Kidney (tissue), 14 donors: Measurements from ENCODE around the gene BOK. TPM values are rescaled to one million over a fixed set of nuclear protein-coding genes. Genes with fewer than 3 reads are reported as not detected.
A peak's percentile ranks its signal among the peaks of the same experiment; 100 is the strongest.

ENCODE experiments used
- DNase-seq, 5 donors: peaks; one replicate each; pipeline ENCODE4 v3.0.0-alpha.2; 2013 to 2020
- FAIRE-seq: peaks from 2 replicates; lab custom pipeline; 2012; peaks lifted over from hg19 to GRCh38; lab: Jason Lieb, UNC
- H3K27ac ChIP-seq, 2 donors: one replicate each; pipeline ENCODE4 v1.7.0; 2013; ENCODE audit warnings: low read depth in 2 of 2, low read length in 2 of 2, inconsistent platforms in 1 of 2
- H3K27me3 ChIP-seq: one replicate; pipeline ENCODE4 v1.7.1; 2013; ENCODE audit warnings: low read length, inconsistent platforms; ENCODE audit not compliant: control insufficient read depth, insufficient read depth
- H3K36me3 ChIP-seq, 3 donors: one replicate each; pipeline versions ENCODE4 v1.7.0 to v1.7.1; 2013; ENCODE audit warnings: low read length in 3 of 3, control low read depth in 1 of 3, inconsistent platforms in 1 of 3; ENCODE audit not compliant: insufficient read depth in 3 of 3, control insufficient read depth in 2 of 3
- H3K4me1 ChIP-seq, 3 donors: one replicate each; pipeline versions ENCODE4 v1.7.0 to v1.7.1; 2013; ENCODE audit warnings: low read length in 3 of 3, inconsistent platforms in 1 of 3, low read depth in 1 of 3; ENCODE audit not compliant: control insufficient read depth in 2 of 3, insufficient read depth in 2 of 3
- H3K4me3 ChIP-seq, 3 donors: one replicate each; pipeline versions ENCODE4 v1.7.0 to v1.8.1; 2013; ENCODE audit warnings: low read length in 3 of 3, control low read depth in 1 of 3, inconsistent platforms in 1 of 3
- H3K9ac ChIP-seq, 3 donors: one replicate each; pipeline versions ENCODE4 v1.7.0 to v1.7.1; 2013; ENCODE audit warnings: low read length in 3 of 3, control low read depth in 1 of 3, inconsistent platforms in 1 of 3
- H3K9me3 ChIP-seq, 3 donors: one replicate each; pipeline versions ENCODE4 v1.7.0 to v1.7.1; 2013; ENCODE audit warnings: low read length in 3 of 3, control low read depth in 1 of 3, inconsistent platforms in 1 of 3; ENCODE audit not compliant: control insufficient read depth in 2 of 3, insufficient read depth in 1 of 3
- intact Hi-C: fragments of 100-400 bp; cut with DNase I; formaldehyde crosslinking; loops from one replicate; pipeline ENCODE4 v1.11.1; 2022
- polyA plus RNA-seq: library from polyadenylated mRNA; stranded (reverse); fragments of 350-450 nt; fragmentation: Illumina TruSeq; extraction: RNeasy Lipid Tissue Mini Kit (QIAGEN cat#74804); gene quantifications from one replicate; pipeline ENCODE4 v1.2.3, GENCODE V29; 2014; ENCODE audit warnings: low read depth, low replicate concordance; ENCODE audit not compliant: insufficient read depth
- total RNA-seq: library from RNA; stranded (reverse); fragmentation: NEBNext Ultra II Directional; extraction: Animal tissue kit (Norgen Biotek cat#: 25700); gene quantifications from one replicate; pipeline ENCODE4 v1.2.1, GENCODE V29; 2021
- TF ChIP-seq, protein P1 (sequence below): IDR thresholded peaks from 3 replicates; pipeline ENCODE4 v1.5.1; 2012; ENCODE audit warnings: mild to moderate bottlenecking, moderate library complexity, borderline replicate concordance; ENCODE audit not compliant: insufficient read depth; ENCODE audit errors: extremely low read depth
- donor health status: control.
- donor health status: control.
- donor health status: control.
- donor health status: control.
- donor health status: control.
- donor health status: DM: yes; HTN: yes; CAD: no.
- donor health status: Normal renal cell carcinoma (clear cell type).

Gene BOK
- total and polyA plus RNA-seq, 2 donors from 2014 or later = 22.9 to 28.8 TPM

GRCh38 chr2:241613017-241613780 lies 54.7 kb downstream of the BOK start:
- Histone ChIP-seq H3K4me1 (peaks cover 0 to 20% (median 15%) of the 10 kb centered on the region in 3 donors), H3K27me3 (no peaks in the 10 kb centered on the region), H3K9ac (no peak overlapping the region), H3K4me3 (no peak overlapping the region), H3K9me3 (no peaks in the 10 kb centered on the region), H3K27ac (no peak overlapping the region), H3K36me3 (peaks cover 0 to 4% (median 3%) of the 10 kb centered on the region in 3 donors)
- TF ChIP-seq, protein P1, sequence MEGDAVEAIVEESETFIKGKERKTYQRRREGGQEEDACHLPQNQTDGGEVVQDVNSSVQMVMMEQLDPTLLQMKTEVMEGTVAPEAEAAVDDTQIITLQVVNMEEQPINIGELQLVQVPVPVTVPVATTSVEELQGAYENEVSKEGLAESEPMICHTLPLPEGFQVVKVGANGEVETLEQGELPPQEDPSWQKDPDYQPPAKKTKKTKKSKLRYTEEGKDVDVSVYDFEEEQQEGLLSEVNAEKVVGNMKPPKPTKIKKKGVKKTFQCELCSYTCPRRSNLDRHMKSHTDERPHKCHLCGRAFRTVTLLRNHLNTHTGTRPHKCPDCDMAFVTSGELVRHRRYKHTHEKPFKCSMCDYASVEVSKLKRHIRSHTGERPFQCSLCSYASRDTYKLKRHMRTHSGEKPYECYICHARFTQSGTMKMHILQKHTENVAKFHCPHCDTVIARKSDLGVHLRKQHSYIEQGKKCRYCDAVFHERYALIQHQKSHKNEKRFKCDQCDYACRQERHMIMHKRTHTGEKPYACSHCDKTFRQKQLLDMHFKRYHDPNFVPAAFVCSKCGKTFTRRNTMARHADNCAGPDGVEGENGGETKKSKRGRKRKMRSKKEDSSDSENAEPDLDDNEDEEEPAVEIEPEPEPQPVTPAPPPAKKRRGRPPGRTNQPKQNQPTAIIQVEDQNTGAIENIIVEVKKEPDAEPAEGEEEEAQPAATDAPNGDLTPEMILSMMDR = no peak
- intact Hi-C loops = no loop called here
- FAIRE-seq (no peak), DNase-seq (peak in 2 of 5 donors; percentile 68 to 86)

DNA sequence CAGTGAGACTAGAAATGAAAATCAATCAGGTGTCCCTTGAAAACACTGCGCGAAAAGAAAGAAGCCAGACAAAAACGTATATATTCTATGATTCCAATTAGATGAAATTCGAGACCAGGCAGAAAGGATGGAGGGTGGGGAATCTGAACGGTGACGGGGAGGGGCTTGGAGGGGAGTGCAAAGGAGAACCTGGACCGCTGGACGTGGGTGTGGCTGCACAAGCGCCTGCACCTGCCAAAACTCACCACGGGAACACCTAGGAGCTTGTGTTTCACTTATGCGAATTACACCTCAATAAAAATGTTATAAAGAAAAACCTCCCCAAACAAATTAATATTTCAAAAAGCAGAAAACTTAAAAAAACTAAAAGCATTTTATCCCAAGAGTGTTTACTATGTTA lies 56.5 kb downstream of the BOK start:
- DNase-seq (peak in 1 of 5 donors; percentile 63), FAIRE-seq (no peak)
- intact Hi-C loops = no loop called here
- no peak overlapping the region for H3K9ac ChIP-seq
- no peaks in the 10 kb centered on the region for H3K9me3 ChIP-seq
- H3K36me3 ChIP-seq = peaks cover 2 to 4% (median 3%) of the 10 kb centered on the region in 3 donors
- H3K27ac ChIP-seq = no peak overlapping the region
- peaks cover 0 to 31% (median 20%) of the 10 kb centered on the region in 3 donors for H3K4me1 ChIP-seq
- no peak overlapping the region for H3K4me3 ChIP-seq
- TF ChIP-seq, protein P1 = no peak
- H3K27me3 ChIP-seq = no peaks in the 10 kb centered on the region

- H3K4me3 ChIP-seq = no peak overlapping the region
- no peaks in the 10 kb centered on the region for H3K27me3 ChIP-seq
- no peak overlapping the region for H3K9ac ChIP-seq
- H3K27ac ChIP-seq = no peak overlapping the region
- H3K9me3 ChIP-seq = no peaks in the 10 kb centered on the region
- DNase-seq (peak in 1 of 5 donors; percentile 71), FAIRE-seq (no peak)
- peaks cover 0 to 30% (median 20%) of the 10 kb centered on the region in 3 donors for H3K4me1 ChIP-seq
- TF ChIP-seq, protein P1 = no peak
- intact Hi-C loops = no loop called here
- peaks cover 2 to 4% (median 3%) of the 10 kb centered on the region in 3 donors for H3K36me3 ChIP-seq
Observed at GRCh38 chr2:241615522-241616052, 57.0 kb downstream of the BOK start.
